Measurements from ENCODE around the gene NFKBIE. TPM values are rescaled to one million over a fixed set of nuclear protein-coding genes. Genes with fewer than 3 reads are reported as not detected.

Gene NFKBIE
- total RNA-seq, 4 donors from 2014 or later, result 1.3 to 5.9 (median 2.8) TPM

- Histone ChIP-seq H3K36me3 (no peaks in the 10 kb centered on the region), H3K4me1 (peaks cover 0 to 6% of the 10 kb centered on the region in 2 donors), H3K27ac (no peak overlapping the region), H3K27me3 (no peaks in the 10 kb centered on the region), H3K4me3 (no peak overlapping the region), H3K9me3 (no peaks in the 10 kb centered on the region)
- intact Hi-C loops (cut with DNase I; ENCODE audit: low total_unique reads), result no loop called here
- DNase-seq, result no peak
- TF ChIP-seq POLR2A (IDR thresholded peaks at IDR 0.05) (no peak), CTCF (IDR thresholded peaks at IDR 0.05) (no peak)
Observed at GRCh38 chr6:44255105-44255808, 10.1 kb downstream of the NFKBIE start.

- Histone ChIP-seq H3K27me3 (no peaks in the 10 kb centered on the region), H3K4me1 (peaks cover 0 to 6% of the 10 kb centered on the region in 2 donors), H3K36me3 (no peaks in the 10 kb centered on the region), H3K4me3 (no peak overlapping the region), H3K27ac (no peak overlapping the region), H3K9me3 (no peaks in the 10 kb centered on the region)
- intact Hi-C loops (cut with DNase I; ENCODE audit: low total_unique reads), result no loop called here
- no peak for DNase-seq
- TF ChIP-seq POLR2A (IDR thresholded peaks at IDR 0.05) (no peak), CTCF (IDR thresholded peaks at IDR 0.05) (no peak)
Observed at GRCh38 chr6:44254191-44255104, 10.9 kb downstream of the NFKBIE start.

GRCh38 chr6:44253307-44254101, 11.8 kb downstream of the NFKBIE start:
- Histone ChIP-seq H3K36me3 (no peaks in the 10 kb centered on the region), H3K4me1 (peaks cover 6% of the 10 kb centered on the region in 2 donors), H3K4me3 (no peak overlapping the region), H3K27me3 (no peaks in the 10 kb centered on the region), H3K9me3 (no peaks in the 10 kb centered on the region), H3K27ac (no peak overlapping the region)
- TF ChIP-seq POLR2A (IDR thresholded peaks at IDR 0.05) (no peak), CTCF (IDR thresholded peaks at IDR 0.05) (peak in 1 of 4 experiments; percentile 11)
- DNase-seq, result no peak
- intact Hi-C loops (cut with DNase I; ENCODE audit: low total_unique reads), result no loop called here

GRCh38 chr6:44251576-44252524, 13.5 kb downstream of the NFKBIE start:
- H3K27ac ChIP-seq, result no peak overlapping the region
- intact Hi-C loops (cut with DNase I; ENCODE audit: low total_unique reads), result no loop called here
- peaks cover 3 to 9% of the 10 kb centered on the region in 2 donors for H3K4me1 ChIP-seq
- no peaks in the 10 kb centered on the region for H3K9me3 ChIP-seq
- H3K27me3 ChIP-seq, result no peaks in the 10 kb centered on the region
- no peaks in the 10 kb centered on the region for H3K36me3 ChIP-seq
- TF ChIP-seq CTCF (IDR thresholded peaks at IDR 0.05), result no peak
- TF ChIP-seq POLR2A (IDR thresholded peaks at IDR 0.05), result no peak
- no peak for DNase-seq
- no peak overlapping the region for H3K4me3 ChIP-seq

Data from uterus (tissue), 4 donors.